NCI-H446 treated with DMSO at 0.1 percent for 48 hours (cell line): ENCODE data around the gene NPR3.
"Not testable (repeated sequence)": the region's sequence is repeated elsewhere in the genome, so short reads cannot be mapped to it uniquely, and the experiment has no call there.

Experiments
- DNase-seq: peaks from one replicate; lab custom pipeline; 2025; lab: John Stamatoyannopoulos, UW

NPR3 gene

GRCh38 chr5:32765266-32765665 lies 54.1 kb downstream of the NPR3 start:
- no peak for DNase-seq

DNA sequence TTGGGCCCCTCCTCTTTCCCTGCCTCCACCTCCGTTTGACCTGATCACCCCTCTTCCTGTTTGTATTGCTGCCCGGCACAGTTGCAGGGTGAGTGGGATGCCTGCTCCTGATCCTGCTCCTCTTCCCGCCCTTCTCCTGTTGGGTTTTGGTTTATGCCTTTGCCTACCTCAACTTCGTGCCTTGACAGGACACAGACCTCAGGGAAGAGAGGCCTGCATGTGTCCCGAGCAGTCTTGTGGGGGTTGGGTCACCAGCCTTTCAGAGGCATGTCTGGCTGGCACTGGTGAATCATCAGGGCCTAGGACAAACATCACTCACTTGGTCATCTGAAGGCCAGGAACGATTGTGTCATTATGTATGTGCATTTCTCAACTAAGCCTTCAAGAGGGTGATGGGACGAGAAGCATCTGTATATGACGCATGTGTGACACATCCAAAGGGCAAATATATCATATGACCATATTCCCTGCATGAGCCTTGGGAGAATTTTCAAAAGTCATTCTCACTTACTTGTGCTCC lies 56.9 kb downstream of the NPR3 start:
- no peak for DNase-seq

DNA sequence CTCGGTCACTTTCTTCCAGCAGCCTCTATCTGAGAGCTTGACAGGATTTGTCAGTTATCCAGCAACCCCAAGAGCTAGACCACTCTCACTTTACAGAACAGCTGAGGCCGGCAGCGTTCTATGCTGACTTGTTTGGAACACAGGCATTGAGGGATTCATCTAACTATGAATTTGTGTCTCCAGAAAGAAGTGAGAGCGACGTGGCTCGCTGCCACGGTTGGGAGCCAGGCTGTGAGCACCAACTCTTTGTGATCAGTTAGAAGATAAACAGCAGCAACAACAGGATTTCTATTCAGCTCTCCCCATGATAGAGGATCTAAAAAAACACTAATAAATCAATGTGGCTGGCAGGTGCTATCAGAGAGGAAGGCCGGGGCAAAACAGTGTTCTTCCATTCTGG lies 58.6 kb downstream of the NPR3 start:
- no peak for DNase-seq

GRCh38 chr5:32770444-32770843 lies 59.3 kb downstream of the NPR3 start:
- DNase-seq: no peak

DNA sequence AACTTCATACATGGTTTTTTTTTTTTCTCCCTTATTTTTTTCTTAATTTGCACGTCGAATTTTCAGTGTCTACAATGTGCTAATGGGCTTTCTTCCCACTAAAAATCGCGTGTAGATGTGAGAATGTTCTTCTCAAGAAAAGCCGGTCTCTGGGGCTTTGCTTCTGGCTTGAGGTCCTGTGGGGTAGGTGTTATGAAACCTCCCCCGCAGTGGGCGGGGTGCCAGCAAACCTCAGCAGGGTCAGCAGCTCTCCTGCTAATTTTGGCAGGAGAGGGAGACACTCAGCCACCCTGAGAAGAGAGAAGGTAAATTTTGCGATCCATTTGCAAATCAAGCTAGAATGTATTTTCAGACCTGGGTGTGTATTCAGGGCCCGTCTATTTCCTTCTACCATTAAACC lies 59.9 kb downstream of the NPR3 start:
- DNase-seq: no peak

DNA sequence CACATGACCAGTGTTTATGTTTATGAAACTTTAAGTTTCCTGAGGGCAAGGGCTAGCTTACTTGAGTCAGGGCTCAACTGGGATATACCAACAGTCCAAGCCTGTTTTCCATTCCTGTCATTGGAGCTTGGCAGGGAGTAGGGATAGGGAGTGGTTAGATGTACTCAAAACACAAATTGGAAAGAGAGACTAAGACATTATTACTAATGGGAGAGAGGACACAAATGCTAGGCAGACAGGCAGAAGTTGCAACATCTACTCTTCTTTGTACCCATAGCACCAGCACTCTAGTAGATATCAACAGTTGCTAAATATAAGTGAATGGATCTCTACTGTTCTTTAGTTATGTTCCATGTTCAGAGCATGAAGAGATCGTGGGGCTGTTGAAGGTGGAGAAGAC lies 62.8 kb downstream of the NPR3 start:
- no peak for DNase-seq

DNA sequence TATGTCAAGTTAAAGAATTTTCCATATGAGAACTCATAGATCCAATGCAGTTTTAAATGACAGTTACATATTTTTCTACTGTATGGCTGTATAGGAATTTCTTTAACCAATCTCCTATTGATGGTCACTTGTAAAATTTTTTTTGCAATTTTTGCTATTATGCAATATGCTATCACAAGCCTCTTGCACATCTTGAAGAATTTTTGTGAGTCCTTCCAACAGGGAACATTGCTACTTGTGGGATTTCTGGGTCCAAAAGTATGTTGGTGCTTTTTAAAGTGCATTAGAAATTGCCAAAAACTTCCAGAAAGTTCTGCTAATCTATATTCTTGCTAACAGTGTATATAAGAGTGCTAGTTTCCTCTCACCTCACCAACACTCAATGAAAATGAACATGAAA lies 65.1 kb downstream of the NPR3 start:
- DNase-seq: no peak

GRCh38 chr5:32777222-32777621 lies 66.1 kb downstream of the NPR3 start:
- no peak for DNase-seq

DNA sequence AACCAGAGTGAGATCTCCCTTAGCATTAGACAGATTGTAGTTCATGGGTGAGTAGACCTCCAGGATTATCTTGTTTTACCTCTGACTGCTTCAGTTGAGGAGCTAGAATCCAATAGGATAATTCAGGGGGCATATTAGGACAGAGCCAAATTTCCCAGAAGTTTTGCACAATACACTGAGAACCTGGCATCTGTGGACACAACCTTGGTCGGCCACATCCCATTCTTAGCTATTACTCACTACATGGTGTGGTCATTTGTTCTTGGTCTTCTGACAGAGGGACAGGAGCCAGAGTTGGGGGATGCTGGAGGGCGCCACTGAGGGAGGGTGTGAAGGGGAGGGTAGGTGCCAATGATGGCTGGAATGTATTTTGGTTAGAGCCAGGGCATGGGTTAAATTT lies 66.6 kb downstream of the NPR3 start:
- no peak for DNase-seq

DNA sequence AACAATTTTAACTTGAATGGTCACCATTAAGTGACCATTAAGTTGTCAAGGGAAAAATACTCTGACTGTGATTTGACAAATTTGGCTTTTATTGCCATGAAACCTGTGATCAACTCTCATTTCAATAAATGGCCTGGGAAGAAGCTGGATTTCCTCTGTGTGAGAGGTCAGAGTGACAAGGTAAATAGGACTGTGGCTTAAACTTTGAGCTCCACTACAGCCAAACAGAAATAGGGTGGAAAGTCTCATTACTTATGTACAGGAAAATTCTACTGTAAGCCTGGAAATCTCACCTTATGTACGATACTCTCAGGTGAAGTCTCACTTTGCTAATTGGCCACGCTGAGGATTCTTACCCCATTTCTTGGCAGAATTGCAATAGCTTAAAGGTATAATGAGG lies 67.3 kb downstream of the NPR3 start:
- no peak for DNase-seq

DNA sequence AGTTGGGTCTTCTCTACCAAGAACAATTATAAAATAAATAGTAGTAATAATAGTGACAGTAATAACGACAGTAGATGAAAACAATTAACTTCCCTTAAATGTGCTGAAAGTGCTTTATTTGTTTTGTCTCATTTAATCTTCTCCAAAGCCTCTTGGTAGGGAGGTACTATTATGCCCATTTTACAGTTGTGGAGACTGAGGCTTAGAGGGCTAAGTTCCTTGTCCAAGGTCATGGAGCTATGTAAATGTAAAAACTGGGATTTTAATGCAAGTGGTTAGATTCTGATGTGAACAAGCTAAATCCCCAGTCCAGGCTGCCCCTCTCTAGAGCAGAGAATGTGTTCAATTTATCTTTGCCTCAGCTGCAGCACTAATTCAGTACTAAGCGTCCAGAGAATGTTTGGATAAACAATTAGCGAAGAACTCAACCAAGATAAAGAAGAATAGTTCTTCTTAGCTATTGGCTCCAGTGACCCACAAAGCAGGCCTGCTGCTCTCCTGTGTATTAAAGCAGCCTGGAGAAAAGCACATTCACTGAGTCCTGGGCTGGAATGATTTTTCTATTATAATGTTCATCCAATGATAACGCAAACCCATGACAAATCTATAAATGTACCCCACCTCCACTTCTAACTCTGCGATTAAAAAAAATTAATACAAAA lies 68.8 kb downstream of the NPR3 start:
- DNase-seq: no peak

GRCh38 chr5:32780508-32780919 lies 69.4 kb downstream of the NPR3 start:
- no peak for DNase-seq

GRCh38 chr5:32783661-32784060 lies 72.5 kb downstream of the NPR3 start:
- DNase-seq: no peak

- no peak for DNase-seq
Observed at GRCh38 chr5:32785611-32786254, 74.6 kb downstream of the NPR3 start.

- DNase-seq: no peak
Observed at GRCh38 chr5:32786311-32786710, 75.2 kb downstream of the NPR3 start.

DNA sequence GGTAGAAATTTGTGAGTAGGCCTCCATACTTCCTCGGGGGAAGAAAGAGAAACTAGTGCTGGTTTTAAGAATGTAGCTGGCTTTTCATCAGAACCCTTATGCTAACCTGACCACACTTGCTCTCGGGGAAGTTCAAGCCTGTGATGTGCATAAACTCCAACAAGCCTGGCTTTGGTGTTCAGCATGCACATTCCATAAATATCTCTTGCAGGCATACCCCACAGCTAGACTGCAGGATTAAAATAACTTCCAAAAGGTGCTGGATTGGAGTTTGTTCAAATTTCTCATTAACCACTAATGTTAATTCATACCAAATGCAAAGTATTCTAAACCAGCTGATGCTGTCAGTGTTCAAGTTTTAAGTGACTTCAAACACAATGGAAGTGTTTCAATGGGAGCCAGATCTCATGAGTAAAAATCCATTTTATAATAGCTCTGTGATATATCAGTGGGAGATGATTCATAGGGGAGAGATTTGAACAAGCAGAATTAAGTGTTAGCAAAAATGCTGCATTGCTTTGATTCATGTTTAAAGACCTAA lies 79.4 kb downstream of the NPR3 start:
- no peak for DNase-seq

DNA sequence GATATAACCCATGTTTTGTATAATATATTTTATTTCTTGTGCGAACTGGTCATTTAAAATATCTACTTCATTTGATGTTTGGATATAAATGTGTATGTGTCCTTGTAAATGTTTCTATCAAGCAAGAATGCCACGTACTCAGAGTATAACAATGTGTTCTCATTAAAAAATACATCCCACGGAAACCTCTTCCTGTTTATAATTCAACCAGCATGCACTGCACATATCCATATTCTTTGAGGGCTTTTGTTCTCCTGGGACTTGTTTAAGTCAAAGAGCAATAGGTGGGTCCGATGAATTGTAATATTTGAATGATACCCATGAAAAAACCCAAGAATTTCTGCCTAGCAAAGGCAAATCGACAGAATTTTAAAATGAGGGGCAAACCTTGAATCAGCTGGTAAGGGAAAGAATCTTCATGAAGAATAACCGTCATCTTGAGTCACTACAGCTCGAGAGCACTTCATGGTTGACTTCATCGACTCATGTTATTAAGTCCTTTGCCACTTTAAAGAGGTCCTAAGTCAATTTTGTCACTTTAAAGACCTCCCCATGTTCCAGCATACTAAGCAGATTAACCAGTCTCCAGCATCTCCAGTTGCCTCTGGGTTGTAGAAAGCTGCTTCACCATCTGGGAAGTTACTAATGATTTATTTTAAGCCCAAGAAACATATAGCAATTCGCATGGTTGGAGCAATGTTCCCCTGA lies 80.6 kb downstream of the NPR3 start:
- DNase-seq: no peak

GRCh38 chr5:32794086-32794485 lies 83.0 kb downstream of the NPR3 start:
- DNase-seq: no peak

GRCh38 chr5:32802764-32803163 lies 91.6 kb downstream of the NPR3 start:
- no peak for DNase-seq

DNA sequence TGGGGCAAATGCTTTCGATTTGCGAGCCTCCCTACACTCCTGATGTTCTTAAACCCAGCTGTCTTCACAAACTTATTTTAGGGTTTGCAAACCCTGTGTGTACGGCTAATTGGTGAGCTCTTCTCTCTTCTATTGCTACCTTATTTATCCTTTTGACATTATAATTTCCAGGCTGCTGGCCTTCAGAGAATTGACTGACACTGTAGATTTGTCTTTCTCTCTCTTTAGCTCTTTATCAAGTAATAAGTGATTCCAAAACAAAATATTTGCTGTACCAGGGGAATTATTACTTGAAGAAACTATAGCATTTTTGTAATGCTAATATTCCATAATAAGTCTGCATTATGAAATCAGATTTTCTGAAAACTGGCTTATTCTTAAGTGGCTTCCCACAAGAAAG lies 92.5 kb downstream of the NPR3 start:
- no peak for DNase-seq

DNA sequence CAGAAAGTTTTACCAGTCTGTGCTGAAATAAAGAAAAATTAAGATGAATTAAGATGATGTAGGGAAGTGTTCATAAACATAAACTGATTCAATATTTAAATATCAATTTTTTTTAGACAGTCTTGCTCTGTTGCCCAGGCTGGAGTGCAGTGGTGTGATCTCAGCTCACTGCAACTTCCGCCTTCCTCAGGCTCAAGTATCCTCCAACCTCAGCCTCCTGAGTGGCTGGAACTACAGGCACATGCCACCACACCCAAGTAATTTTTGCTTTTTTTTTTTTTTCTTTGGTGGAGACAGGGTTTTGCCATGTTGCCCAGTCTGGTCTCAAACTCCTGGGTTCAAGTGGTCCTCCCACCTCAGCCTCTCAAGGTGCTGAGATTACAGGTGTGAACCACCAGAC lies 94.3 kb downstream of the NPR3 start:
- DNase-seq: not testable (repeated sequence)

DNA sequence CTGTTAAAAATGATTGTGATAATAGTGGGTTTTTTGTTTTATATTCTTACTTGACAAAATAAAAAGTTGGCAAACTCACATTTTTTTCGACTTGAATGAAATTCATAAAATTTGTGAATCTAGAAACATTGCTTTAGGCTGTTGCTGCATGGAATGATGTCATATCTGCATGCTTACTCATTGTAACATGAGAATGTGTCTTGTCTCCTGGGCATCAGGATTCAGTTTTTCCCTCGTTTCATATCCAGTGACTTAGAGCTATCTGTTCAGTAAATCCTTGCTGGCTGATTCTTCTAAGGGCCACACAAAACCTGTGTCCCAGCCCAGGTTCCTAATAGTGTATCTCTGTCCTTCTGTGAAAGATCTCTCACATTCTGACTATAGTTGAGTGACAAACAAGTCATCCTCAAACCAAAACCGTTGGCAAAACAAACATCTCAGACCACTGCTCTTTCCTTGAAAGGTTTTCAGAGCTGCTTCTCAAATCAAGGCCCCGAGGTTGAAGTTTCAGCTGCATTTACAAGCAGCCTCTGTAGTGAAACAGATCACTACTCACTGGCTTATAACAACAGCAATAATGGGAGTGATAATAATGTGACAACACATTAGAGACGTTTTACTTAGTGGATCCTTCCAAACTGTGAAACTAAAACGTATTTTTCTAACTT lies 95.0 kb downstream of the NPR3 start:
- DNase-seq: no peak
